EL (cell line): Measurements from ENCODE around the gene WSCD2.

Source experiments
- DNase-seq: peaks from one replicate; pipeline ENCODE4 v3.0.0-alpha.2; 2016

The WSCD2 gene

GRCh38 chr12:108109954-108110353 is 19.1 kb upstream of the WSCD2 start:
- DNase-seq, result no peak

GRCh38 chr12:108110844-108111243 is 18.2 kb upstream of the WSCD2 start:
- DNase-seq, result no peak

- no peak for DNase-seq
Measured at GRCh38 chr12:108112832-108113556, 16.1 kb upstream of the WSCD2 start.

DNA sequence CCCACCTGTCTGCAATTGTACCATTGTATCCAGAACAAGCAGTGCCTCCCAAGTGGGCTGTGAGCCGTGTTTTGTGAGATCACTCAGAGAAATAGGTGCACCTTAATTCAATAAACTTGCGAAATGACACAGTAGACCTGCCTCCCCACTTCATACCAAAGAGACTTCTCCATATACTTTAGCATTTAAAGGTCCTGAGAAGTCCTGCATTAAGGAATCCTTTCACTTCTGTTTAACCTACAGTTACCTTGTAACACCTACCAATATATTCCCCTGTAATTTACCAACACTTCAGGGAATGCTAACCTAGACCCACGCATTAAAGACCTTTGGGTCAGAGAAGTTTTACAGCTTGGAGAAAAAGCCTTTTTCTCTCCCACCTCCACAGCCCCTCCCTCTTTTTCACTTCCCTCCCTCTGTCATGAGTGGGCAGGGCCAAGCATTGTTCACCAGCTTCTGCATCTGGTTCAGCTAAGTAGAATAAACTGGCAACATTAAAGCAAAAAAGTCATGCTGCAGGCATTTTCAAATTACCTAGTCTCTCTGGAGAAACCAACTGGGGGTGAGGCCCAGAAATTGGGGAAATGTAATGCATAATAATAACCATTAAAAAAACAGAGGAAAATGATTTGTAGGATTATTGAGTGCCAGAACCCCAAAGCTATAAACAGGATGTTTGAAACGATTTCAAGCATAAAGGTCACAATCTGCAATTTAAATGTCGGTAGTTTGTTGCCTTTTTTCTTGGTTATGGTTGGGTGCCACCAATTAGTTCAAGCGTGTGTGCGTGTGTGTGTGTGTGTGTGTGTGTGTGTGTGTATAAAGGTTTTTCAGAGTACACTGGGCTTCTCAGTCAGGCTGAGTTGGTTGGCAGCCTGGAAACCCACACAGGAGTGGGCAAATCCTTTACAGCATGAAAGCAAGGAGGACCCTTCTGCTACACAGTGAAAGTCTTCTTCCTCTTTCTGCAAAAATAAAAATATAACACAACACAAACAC is 13.7 kb upstream of the WSCD2 start:
- no peak for DNase-seq

DNA sequence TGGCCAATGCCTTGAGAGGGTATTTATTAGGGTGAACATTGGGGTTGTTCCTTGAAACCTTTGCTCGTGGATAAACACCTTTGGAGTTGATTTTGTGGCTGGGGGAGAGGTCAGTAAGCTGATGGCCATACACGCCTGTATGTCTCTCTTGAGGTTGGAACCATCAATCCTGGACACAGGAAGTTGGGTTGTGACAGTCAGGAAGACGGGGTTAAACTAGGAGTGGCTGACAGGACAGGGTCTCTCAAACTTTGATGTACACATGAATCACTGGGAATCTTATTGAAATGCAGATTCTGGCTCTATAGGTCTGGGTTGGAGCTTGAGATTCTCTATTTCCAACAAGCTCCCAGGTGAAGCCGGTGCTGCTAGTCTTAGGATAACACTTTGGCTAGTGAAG is 12.8 kb upstream of the WSCD2 start:
- DNase-seq, result no peak

DNA sequence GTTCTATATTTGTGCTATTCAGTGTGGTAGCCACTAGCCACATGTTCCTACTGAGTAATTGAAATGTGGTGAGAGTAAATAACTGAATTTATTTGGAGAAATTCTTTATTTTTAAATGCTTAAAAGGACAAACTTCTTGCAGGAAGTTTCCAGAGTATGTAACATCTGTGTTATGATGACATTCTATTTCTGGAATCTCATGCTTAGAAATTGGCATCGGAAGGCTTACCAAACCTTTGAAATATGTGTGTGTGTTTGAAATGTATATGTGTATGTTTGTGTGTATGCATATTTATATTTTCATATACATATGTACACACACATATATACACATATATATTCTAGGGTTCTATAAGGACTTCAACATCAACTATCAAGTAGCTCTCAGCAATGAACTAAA is 12.4 kb upstream of the WSCD2 start:
- DNase-seq, result no peak

GRCh38 chr12:108117163-108117849 is 11.8 kb upstream of the WSCD2 start:
- DNase-seq, result no peak

DNA sequence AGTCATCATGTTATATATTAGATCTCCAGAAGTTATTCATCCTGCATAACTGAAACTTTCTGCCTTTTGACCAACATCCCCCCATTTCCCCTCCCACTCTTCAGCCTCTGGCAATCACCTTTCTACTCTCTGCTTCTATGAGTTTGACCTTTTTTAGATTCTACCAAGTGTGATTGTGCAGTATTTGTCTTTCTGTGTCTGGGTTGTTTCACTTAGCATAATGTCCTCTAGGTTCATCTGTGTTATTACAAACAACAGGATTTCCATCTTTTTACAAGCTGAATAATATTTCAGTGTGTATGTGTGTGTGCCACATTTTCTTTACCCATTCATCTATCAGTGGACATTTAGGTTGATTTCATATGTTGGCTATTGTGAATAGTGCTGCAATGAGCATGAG is 11.2 kb upstream of the WSCD2 start:
- DNase-seq, result no peak

- DNase-seq, result no peak
Measured at GRCh38 chr12:108119126-108119973, 9.7 kb upstream of the WSCD2 start.

DNA sequence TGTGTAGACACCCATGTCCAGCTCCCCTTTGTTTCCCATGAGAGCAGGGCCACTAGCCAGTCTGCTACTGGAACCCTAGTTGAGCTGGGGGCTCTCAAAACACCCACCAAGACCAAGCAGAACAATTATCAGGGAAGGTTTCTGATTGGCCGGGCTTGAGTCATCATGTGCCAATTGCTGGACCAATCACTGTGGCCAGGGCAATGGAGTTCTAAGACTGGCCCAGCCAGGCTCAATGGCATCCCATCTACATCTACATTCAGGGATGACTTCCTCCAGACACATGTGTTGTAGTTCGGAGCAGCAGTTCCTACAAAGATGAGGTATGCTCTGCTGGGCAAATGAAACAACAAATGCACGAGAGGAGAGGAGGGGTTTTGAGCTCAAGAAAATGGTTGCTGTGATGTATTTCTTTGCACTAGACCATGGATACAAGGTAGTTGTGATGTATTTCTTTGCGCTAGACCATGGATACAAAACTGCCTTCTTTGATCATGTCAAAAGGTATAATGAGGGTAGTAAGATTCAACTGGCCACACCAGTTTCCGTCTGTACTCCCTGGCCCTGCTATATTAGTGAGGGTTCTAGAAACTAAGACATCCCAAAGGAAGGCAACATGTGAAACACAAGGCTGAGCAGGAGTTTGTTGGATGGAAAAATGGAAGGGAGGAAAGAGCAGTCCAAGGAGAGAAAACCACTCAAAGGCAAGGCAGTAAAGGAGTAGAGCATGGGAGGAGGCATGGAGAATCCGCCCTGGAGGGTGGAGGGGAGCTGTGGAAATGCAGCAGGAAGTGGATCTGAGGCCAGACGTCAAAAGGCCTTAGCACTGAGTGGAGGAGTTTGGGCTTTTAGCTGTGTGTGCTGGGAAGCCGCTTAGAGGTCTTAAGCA is 8.9 kb upstream of the WSCD2 start:
- DNase-seq, result no peak

DNA sequence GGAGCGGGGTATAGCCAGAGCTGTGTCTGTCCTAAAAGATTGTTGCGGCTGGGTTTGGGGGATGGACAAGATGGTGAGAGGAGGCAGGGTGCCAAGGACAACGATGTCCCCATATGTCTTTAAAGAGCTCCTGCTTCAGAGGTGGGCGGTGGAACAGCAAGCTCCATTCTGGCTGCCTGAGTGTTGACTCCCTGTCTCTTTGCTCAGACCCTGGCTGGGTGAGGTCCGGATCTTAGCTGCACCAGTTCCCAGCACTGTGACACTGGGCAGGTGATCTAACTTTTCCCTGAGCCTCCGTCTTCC is 8.3 kb upstream of the WSCD2 start:
- DNase-seq, result no peak

DNA sequence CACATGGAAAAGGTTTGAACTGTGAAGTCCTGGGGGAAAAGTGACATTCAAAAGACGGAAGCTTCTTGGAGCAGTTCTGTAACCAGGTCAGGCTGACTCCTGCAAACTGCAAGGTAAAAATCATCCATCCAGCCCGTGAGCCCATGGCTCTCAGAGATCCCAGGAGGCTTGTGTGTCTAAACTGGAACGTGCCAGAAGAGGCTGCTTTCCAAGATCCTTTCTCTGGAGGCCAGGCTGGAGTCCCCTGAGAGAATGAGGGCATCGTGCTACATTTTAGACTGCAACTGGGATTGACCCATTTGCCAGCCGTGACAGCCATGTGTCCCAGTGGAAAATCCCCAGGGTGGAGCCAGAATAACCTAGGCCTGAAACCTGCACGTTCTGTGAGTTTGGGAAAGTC is 7.8 kb upstream of the WSCD2 start:
- DNase-seq, result no peak

- DNase-seq, result no peak
Measured at GRCh38 chr12:108121728-108122471, 7.2 kb upstream of the WSCD2 start.

- DNase-seq, result no peak
Measured at GRCh38 chr12:108122644-108123043, 6.4 kb upstream of the WSCD2 start.

- no peak for DNase-seq
Measured at GRCh38 chr12:108123402-108123801, 5.7 kb upstream of the WSCD2 start.

- no peak for DNase-seq
Measured at GRCh38 chr12:108125073-108125472, 4.0 kb upstream of the WSCD2 start.

DNA sequence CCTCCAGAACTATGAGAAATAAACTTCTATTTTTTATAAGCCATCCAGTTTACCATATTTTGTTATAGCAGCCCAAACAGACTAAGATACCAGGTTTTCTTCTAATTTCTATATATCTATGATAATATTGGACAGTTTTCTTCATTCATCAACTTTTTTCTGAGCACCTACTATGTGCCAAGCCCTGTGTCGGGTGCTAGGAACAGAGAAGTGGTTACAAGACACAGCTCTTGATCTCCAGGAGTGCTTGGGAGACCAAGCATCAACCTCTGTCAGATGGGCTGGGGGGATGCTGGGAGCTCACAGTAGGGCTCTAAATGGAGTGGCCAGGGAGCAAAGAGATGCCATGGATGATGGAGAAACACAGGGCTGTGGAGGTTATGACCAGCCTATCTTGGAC is 2.9 kb upstream of the WSCD2 start:
- no peak for DNase-seq

GRCh38 chr12:108126990-108127501 is 2.0 kb upstream of the WSCD2 start:
- DNase-seq, result no peak

DNA sequence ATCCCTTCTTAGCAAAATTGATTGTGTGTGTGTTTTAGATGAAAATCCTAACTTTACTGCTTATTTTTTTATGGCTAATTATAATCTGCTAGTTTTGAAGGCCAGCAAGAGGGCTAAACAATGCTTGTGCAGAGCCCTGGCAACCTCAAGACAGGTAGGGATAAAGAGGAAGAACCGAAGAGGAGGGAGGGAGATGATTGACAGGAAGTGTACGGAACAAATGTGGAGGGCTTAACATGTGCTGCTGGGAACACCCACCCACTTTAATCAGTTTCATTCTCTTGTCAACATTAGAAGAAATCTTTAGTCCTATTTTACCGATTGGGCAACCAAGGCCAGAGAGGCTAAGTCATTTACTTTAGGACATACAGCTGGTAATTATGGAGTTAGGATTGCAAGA is 1.4 kb upstream of the WSCD2 start:
- no peak for DNase-seq

DNA sequence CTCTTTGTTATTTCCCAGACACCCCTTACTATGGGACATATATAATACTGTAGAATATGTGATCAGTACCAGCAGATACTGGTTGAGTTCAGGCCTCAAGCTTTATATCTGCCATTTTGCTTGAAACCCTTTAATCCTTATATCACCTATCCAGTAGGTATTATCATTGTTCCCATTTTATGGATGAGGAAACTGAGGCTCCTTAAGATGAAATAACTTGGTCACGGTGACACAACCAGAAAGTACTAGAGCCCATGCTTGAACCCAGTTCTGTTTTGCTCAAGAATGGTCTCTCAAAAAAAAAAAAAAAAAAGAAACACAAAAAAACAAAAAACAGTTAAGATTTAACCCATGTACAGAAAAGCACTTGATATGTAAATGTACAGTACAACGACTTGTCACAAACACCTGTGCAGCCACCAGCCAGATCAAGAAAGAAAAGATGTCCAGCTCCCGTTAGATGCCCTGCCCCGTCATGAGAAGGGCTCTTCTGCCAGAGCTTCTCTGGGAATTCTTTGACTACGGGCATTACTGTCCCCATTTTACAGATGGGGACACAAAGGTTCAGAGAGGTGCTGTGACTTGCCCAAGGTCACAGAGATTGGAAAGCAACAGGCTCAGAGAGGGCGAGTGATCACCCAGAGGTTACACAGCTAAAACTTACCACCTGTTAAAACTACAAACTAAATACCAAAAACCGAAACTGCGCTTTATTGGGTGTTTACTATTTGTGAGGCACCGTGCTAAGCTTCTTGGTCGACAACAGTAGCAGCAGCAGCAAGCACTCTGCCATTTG is 669 bp upstream of the WSCD2 start:
- DNase-seq, result no peak
